Stimulated activated CD8-positive, alpha-beta memory T cell treated with anti-CD3 and anti-CD28 coated beads, Interleukin-15, amount 100 ng/mL, for 4 hours (primary cell): Measurements from ENCODE around the gene CACNA2D3.

ENCODE experiments used
- DNase-seq, 2 donors: peaks; one replicate each; pipeline ENCODE4 v3.0.0-alpha.2; 2020; ENCODE audit warnings: low read depth in 2 of 2

CACNA2D3 gene

GRCh38 chr3:54374214-54374852, 252.0 kb downstream of the CACNA2D3 start:
- DNase-seq = no peak

- no peak for DNase-seq
Measured at GRCh38 chr3:54376142-54376807, 253.9 kb downstream of the CACNA2D3 start.

GRCh38 chr3:54376939-54377578, 254.7 kb downstream of the CACNA2D3 start:
- no peak for DNase-seq

GRCh38 chr3:54378184-54378583, 255.8 kb downstream of the CACNA2D3 start:
- no peak for DNase-seq

GRCh38 chr3:54384279-54384678, 261.9 kb downstream of the CACNA2D3 start:
- no peak for DNase-seq

GRCh38 chr3:54390582-54390981, 268.2 kb downstream of the CACNA2D3 start:
- no peak for DNase-seq

- no peak for DNase-seq
Measured at GRCh38 chr3:54393150-54393549, 270.8 kb downstream of the CACNA2D3 start.

- no peak for DNase-seq
Measured at GRCh38 chr3:54408328-54408727, 286.0 kb downstream of the CACNA2D3 start.

- DNase-seq = no peak
Measured at GRCh38 chr3:54421943-54422342, 299.6 kb downstream of the CACNA2D3 start.

GRCh38 chr3:54424292-54424691, 301.9 kb downstream of the CACNA2D3 start:
- DNase-seq = no peak

GRCh38 chr3:54426381-54426780, 304.0 kb downstream of the CACNA2D3 start:
- DNase-seq = no peak

- no peak for DNase-seq
Measured at GRCh38 chr3:54427501-54427900, 305.1 kb downstream of the CACNA2D3 start.

GRCh38 chr3:54427941-54428871, 305.9 kb downstream of the CACNA2D3 start:
- DNase-seq = no peak

GRCh38 chr3:54432975-54433374, 310.6 kb downstream of the CACNA2D3 start:
- DNase-seq = no peak

GRCh38 chr3:54433846-54434245, 311.5 kb downstream of the CACNA2D3 start:
- DNase-seq = no peak

- DNase-seq = no peak
Measured at GRCh38 chr3:54434756-54435155, 312.4 kb downstream of the CACNA2D3 start.

GRCh38 chr3:54437271-54437670, 314.9 kb downstream of the CACNA2D3 start:
- DNase-seq = no peak

- no peak for DNase-seq
Measured at GRCh38 chr3:54443561-54444161, 321.3 kb downstream of the CACNA2D3 start.

- no peak for DNase-seq
Measured at GRCh38 chr3:54445630-54446029, 323.3 kb downstream of the CACNA2D3 start.

GRCh38 chr3:54447427-54447826, 325.1 kb downstream of the CACNA2D3 start:
- no peak for DNase-seq

GRCh38 chr3:54454806-54455205, 332.5 kb downstream of the CACNA2D3 start:
- no peak for DNase-seq

- DNase-seq = no peak
Measured at GRCh38 chr3:54458357-54458756, 336.0 kb downstream of the CACNA2D3 start.
